Vagina (tissue), 2 donors: Measurements from ENCODE around the gene UQCRC2.

Experiments
- POLR2A ChIP-seq, 2 donors: fragments of 450-650 bp; IDR thresholded peaks; one replicate each; pipeline ENCODE4 v1.6.1; 2017; ENCODE audit warnings: antibody characterized with exemption in 2 of 2, mild to moderate bottlenecking in 2 of 2, moderate library complexity in 2 of 2
- TF ChIP-seq, protein P1 (sequence below), 3 experiments: fragments of 450-650 bp in 2 of 3; fragments of 200-600 bp in 1 of 3; sonication (generic) in 1 of 3; IDR thresholded peaks; one replicate each; pipeline ENCODE4 v1.5.1; 2017 to 2019; ENCODE audit warnings: antibody characterized with exemption in 3 of 3, mild to moderate bottlenecking in 2 of 3, moderate library complexity in 2 of 3

DNA sequence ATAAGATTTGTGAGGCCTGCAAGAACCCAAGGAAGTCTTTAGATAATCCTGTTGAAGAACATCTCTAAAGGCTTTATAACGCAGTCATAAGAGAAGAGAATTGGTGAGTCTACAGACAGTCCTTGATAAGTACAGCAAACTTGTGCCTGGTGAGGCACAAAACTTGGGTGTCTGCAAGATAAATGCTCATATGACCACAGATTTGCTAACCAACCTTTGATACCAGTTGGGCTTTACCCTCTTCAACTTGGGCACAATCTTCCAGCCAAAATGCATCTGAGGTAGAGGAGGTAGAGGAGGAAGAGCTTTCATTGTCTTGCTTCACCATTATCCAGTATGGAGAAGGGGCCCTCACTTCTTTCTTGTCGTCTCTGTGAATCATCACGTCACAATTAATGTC lies 30.9 kb downstream of the UQCRC2 start:
- TF ChIP-seq, protein P1, sequence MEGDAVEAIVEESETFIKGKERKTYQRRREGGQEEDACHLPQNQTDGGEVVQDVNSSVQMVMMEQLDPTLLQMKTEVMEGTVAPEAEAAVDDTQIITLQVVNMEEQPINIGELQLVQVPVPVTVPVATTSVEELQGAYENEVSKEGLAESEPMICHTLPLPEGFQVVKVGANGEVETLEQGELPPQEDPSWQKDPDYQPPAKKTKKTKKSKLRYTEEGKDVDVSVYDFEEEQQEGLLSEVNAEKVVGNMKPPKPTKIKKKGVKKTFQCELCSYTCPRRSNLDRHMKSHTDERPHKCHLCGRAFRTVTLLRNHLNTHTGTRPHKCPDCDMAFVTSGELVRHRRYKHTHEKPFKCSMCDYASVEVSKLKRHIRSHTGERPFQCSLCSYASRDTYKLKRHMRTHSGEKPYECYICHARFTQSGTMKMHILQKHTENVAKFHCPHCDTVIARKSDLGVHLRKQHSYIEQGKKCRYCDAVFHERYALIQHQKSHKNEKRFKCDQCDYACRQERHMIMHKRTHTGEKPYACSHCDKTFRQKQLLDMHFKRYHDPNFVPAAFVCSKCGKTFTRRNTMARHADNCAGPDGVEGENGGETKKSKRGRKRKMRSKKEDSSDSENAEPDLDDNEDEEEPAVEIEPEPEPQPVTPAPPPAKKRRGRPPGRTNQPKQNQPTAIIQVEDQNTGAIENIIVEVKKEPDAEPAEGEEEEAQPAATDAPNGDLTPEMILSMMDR (IDR thresholded peaks at IDR 0.05), result no peak
- no peak for TF ChIP-seq POLR2A (IDR thresholded peaks at IDR 0.05)
